Measurements from ENCODE around the gene ACOT8. TPM values are rescaled to one million over a fixed set of nuclear protein-coding genes. Genes with fewer than 3 reads are reported as not detected.

ACOT8 gene
- total RNA-seq, 1 experiment from 2014 or later, result 33.4 TPM

- no peaks in the 10 kb centered on the region for H3K9me2 ChIP-seq (ENCODE audit: insufficient read depth)
- no peak overlapping the region for H2AFZ ChIP-seq
- H3K9me3 ChIP-seq (ENCODE audit: insufficient read depth, low read depth), result no peaks in the 10 kb centered on the region
- no peaks in the 10 kb centered on the region for H4K20me1 ChIP-seq (ENCODE audit: insufficient read depth)
- H3F3A ChIP-seq (ENCODE audit: insufficient read depth, low read depth), result no peaks in the 10 kb centered on the region; the same call in 1 of the 2 replicates
- ChIA-PET POLR2A (ENCODE audit: unreplicated experiment) (no interaction called here), CTCF (no interaction called here)
- TF ChIP-seq EZH2 (IDR thresholded peaks at IDR 0.05; ENCODE audit: low read depth) (no peak), CTCF (conservative IDR thresholded peaks at IDR 0.05) (no peak)
- no peaks in the 10 kb centered on the region for H3K27me3 ChIP-seq (ENCODE audit: insufficient read depth, low read depth)
- no TSS peak for BruUV-seq (replicated peaks)
- no peaks in the 10 kb centered on the region for H3K4me1 ChIP-seq (replicated peaks; ENCODE audit: insufficient read depth)
- H3K79me2 ChIP-seq (ENCODE audit: low read depth), result no peaks in the 10 kb centered on the region
- H3K4me3 ChIP-seq, result no peak overlapping the region
- no peak overlapping the region for H3K4me2 ChIP-seq
- no peak overlapping the region for H3K27ac ChIP-seq
- H3K36me3 ChIP-seq (ENCODE audit: low read depth), result 0 out of 2 replicates have a peak, but pooled peaks cover 9% of the 10 kb centered on the region
- DNase-seq, result no peak
- intact Hi-C loops (cut with micrococcal nuclease; ENCODE audit: unreplicated experiment), result no loop called here
Measured at GRCh38 chr20:45843506-45843905, 13.7 kb downstream of the ACOT8 start.

- intact Hi-C loops (cut with micrococcal nuclease; ENCODE audit: unreplicated experiment), result no loop called here
- TF ChIP-seq EZH2 (IDR thresholded peaks at IDR 0.05; ENCODE audit: low read depth) (no peak), CTCF (conservative IDR thresholded peaks at IDR 0.05) (no peak)
- H3K27me3 ChIP-seq (ENCODE audit: insufficient read depth, low read depth), result no peaks in the 10 kb centered on the region
- H3K4me2 ChIP-seq, result no peak overlapping the region
- no peaks in the 10 kb centered on the region for H3K9me3 ChIP-seq (ENCODE audit: insufficient read depth, low read depth)
- ChIA-PET CTCF (no interaction called here), POLR2A (ENCODE audit: unreplicated experiment) (interaction anchor here (0.7 kb wide), 1 partner anchor 100 kb away, joined by 4 read pairs; no protein-coding TSS in a partner anchor)
- no peaks in the 10 kb centered on the region for H3K9me2 ChIP-seq (ENCODE audit: insufficient read depth)
- no peaks in the 10 kb centered on the region for H3K79me2 ChIP-seq (ENCODE audit: low read depth)
- peaks cover 8% of the 10 kb centered on the region; the same call in 1 of the 2 replicates for H3F3A ChIP-seq (ENCODE audit: insufficient read depth, low read depth)
- 0 out of 2 replicates have a peak, but pooled peaks cover 9% of the 10 kb centered on the region for H3K36me3 ChIP-seq (ENCODE audit: low read depth)
- no peaks in the 10 kb centered on the region for H3K4me1 ChIP-seq (replicated peaks; ENCODE audit: insufficient read depth)
- no peak for DNase-seq
- no peak overlapping the region for H3K27ac ChIP-seq
- H3K4me3 ChIP-seq, result no peak overlapping the region
- no TSS peak for BruUV-seq (replicated peaks)
- H2AFZ ChIP-seq, result no peak overlapping the region
- H4K20me1 ChIP-seq (ENCODE audit: insufficient read depth), result no peaks in the 10 kb centered on the region
Measured at GRCh38 chr20:45842169-45842812, 14.9 kb downstream of the ACOT8 start.

- Histone ChIP-seq H3K79me2 (ENCODE audit: low read depth) (no peaks in the 10 kb centered on the region), H3K9me3 (ENCODE audit: insufficient read depth, low read depth) (no peaks in the 10 kb centered on the region), H3K4me2 (no peak overlapping the region), H3K27ac (no peak overlapping the region), H3K27me3 (ENCODE audit: insufficient read depth, low read depth) (no peaks in the 10 kb centered on the region), H3F3A (ENCODE audit: insufficient read depth, low read depth) (peaks cover 16% of the 10 kb centered on the region; the same call in 1 of the 2 replicates), H4K20me1 (ENCODE audit: insufficient read depth) (no peaks in the 10 kb centered on the region), H3K4me3 (no peak overlapping the region), H3K36me3 (ENCODE audit: low read depth) (0 out of 2 replicates have a peak, but pooled peaks cover 9% of the 10 kb centered on the region), H3K4me1 (replicated peaks; ENCODE audit: insufficient read depth) (no peaks in the 10 kb centered on the region), H3K9me2 (ENCODE audit: insufficient read depth) (no peaks in the 10 kb centered on the region), H2AFZ (no peak overlapping the region)
- no peak for DNase-seq
- TF ChIP-seq EZH2 (IDR thresholded peaks at IDR 0.05; ENCODE audit: low read depth) (no peak), CTCF (conservative IDR thresholded peaks at IDR 0.05) (no peak)
- ChIA-PET POLR2A (ENCODE audit: unreplicated experiment) (no interaction called here), CTCF (no interaction called here)
- BruUV-seq (replicated peaks), result no TSS peak
- intact Hi-C loops (cut with micrococcal nuclease; ENCODE audit: unreplicated experiment), result no loop called here
Measured at GRCh38 chr20:45841407-45842129, 15.6 kb downstream of the ACOT8 start.

All from PC-9 (cell line).